Smooth muscle cell of the brain vasculature (primary cell): ENCODE results near the gene ENDOD1.

Experiments
- DNase-seq: peaks from one replicate; pipeline ENCODE4 v3.0.0-alpha.2; 2012; ENCODE audit warnings: low read depth, low spot score

ENDOD1 gene

GRCh38 chr11:95143106-95143681 lies 53.5 kb downstream of the ENDOD1 start:
- DNase-seq: no peak

GRCh38 chr11:95144313-95145235 lies 54.9 kb downstream of the ENDOD1 start:
- DNase-seq: no peak

- no peak for DNase-seq
Observed at GRCh38 chr11:95145430-95146060, 55.9 kb downstream of the ENDOD1 start.

GRCh38 chr11:95147364-95147905 lies 57.8 kb downstream of the ENDOD1 start:
- DNase-seq: no peak

GRCh38 chr11:95148406-95148805 lies 58.8 kb downstream of the ENDOD1 start:
- no peak for DNase-seq

GRCh38 chr11:95148938-95149337 lies 59.3 kb downstream of the ENDOD1 start:
- DNase-seq: no peak

- no peak for DNase-seq
Observed at GRCh38 chr11:95149651-95150364, 60.2 kb downstream of the ENDOD1 start.

GRCh38 chr11:95150956-95151684 lies 61.5 kb downstream of the ENDOD1 start:
- peak; percentile 86 for DNase-seq

- DNase-seq: no peak
Observed at GRCh38 chr11:95152876-95153856, 63.5 kb downstream of the ENDOD1 start.

- DNase-seq: no peak
Observed at GRCh38 chr11:95153857-95154246, 64.2 kb downstream of the ENDOD1 start.

- no peak for DNase-seq
Observed at GRCh38 chr11:95154514-95154913, 64.9 kb downstream of the ENDOD1 start.

GRCh38 chr11:95155385-95155784 lies 65.7 kb downstream of the ENDOD1 start:
- DNase-seq: no peak

GRCh38 chr11:95156133-95156721 lies 66.6 kb downstream of the ENDOD1 start:
- no peak for DNase-seq

- no peak for DNase-seq
Observed at GRCh38 chr11:95156916-95157541, 67.4 kb downstream of the ENDOD1 start.

- no peak for DNase-seq
Observed at GRCh38 chr11:95157824-95158223, 68.2 kb downstream of the ENDOD1 start.

- DNase-seq: no peak
Observed at GRCh38 chr11:95161248-95161647, 71.6 kb downstream of the ENDOD1 start.

- no peak for DNase-seq
Observed at GRCh38 chr11:95163106-95163505, 73.5 kb downstream of the ENDOD1 start.

- no peak for DNase-seq
Observed at GRCh38 chr11:95165638-95166037, 76.0 kb downstream of the ENDOD1 start.

- no peak for DNase-seq
Observed at GRCh38 chr11:95166781-95167180, 77.1 kb downstream of the ENDOD1 start.
